Tibial nerve (tissue), 4 donors: ENCODE results near the gene VWA7. TPM values are rescaled to one million over a fixed set of nuclear protein-coding genes. Genes with fewer than 3 reads are reported as not detected.

ENCODE experiments used
- DNase-seq, 2 donors: peaks; one replicate each; pipeline ENCODE4 v3.0.0-alpha.2; 2019; ENCODE audit warnings: low spot score in 2 of 2
- H3K27ac ChIP-seq, 4 donors: fragments of 200-600 bp; sonication (generic) in 3 of 4; one replicate each; pipeline ENCODE4 v1.5.1; 2017 to 2019; ENCODE audit warnings: mild to moderate bottlenecking in 1 of 4
- H3K27me3 ChIP-seq, 2 donors: fragments of 200-600 bp; sonication (generic) in 1 of 2; one replicate each; pipeline versions ENCODE4 v1.5.1 to v1.6.0; 2017 to 2019
- H3K36me3 ChIP-seq, 3 donors: fragments of 200-600 bp; sonication (generic); one replicate each; pipeline ENCODE4 v1.5.1; 2018 to 2019
- H3K4me1 ChIP-seq, 4 donors: fragments of 200-600 bp; sonication (generic) in 3 of 4; one replicate each; pipeline ENCODE4 v1.5.1; 2017 to 2019
- H3K4me3 ChIP-seq, 4 donors: fragments of 200-600 bp; sonication (generic) in 3 of 4; one replicate each; pipeline ENCODE4 v1.5.1; 2017 to 2019; ENCODE audit warnings: mild to moderate bottlenecking in 1 of 4, moderate library complexity in 1 of 4
- H3K9me3 ChIP-seq, 4 donors: fragments of 200-600 bp; sonication (generic) in 3 of 4; one replicate each; pipeline ENCODE4 v1.5.1; 2017 to 2019
- EP300 ChIP-seq, 2 donors: sonication (generic); formaldehyde crosslinking; IDR thresholded peaks; one replicate each; pipeline ENCODE4 v1.6.1; 2017; ENCODE audit warnings: antibody characterized with exemption in 2 of 2, mild to moderate bottlenecking in 1 of 2
- POLR2A ChIP-seq, 2 donors: fragments of 450-650 bp; IDR thresholded peaks; one replicate each; pipeline ENCODE4 v1.6.1; 2017; ENCODE audit warnings: antibody characterized with exemption in 2 of 2, mild to moderate bottlenecking in 2 of 2, moderate library complexity in 2 of 2
- WGBS, 2 donors: methylation state at CpG; one replicate each; pipeline ENCODE4 v1.1.5; 2018; 5-methylcytosine and 5-hydroxymethylcytosine counted together
- total RNA-seq, 4 donors: library from RNA; depleted of rRNA; stranded (reverse); fragments of >200 nt; gene quantifications; one replicate each; pipeline ENCODE4 v1.1.0, GENCODE V29; 2016
- TF ChIP-seq, protein P1 (sequence below), 5 experiments: fragments of 200-600 bp in 3 of 5; fragments of 450-650 bp in 2 of 5; sonication (generic) in 3 of 5; IDR thresholded peaks; one replicate each; pipeline ENCODE4 v1.5.1; 2016 to 2019; ENCODE audit warnings: antibody characterized with exemption in 5 of 5, mild to moderate bottlenecking in 3 of 5, moderate library complexity in 2 of 5

Gene VWA7
- total RNA-seq, 4 donors from 2014 or later: 0.21 to 0.66 (median 0.35) TPM

DNA sequence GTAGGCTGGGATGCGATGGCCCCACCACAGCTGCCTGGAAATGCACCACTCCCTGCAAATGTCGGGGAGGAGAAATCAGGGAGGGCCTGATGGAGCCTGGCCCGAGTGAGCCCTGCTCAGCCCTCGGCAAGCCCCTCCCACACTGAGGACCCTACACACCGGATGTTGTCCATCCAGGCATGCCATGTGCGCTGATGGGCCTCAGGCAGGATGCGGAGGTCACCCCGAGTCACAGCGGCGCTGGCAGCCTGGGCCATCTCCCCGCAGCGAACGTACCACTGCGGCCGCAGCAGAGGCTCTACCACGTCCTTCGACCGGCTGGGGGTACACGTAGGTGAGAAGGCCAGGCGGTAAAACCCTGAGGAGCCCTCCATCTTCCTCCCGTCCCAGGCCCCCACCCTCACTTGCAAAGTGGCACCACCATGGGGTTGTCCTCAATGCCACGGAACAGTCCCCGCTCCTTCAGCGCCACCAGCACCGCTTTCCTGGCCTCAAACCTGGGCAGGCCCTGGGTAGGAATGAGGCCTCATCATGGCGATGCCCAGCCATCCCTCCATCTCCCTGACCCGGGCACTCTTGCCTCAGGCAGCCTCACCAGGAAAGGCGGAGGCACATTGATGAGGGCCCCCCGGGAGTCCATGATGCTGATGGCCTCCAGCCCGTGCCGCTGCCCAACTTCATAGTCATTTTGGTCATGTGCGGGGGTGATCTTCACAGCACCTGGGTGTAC is 5.2 kb upstream of the VWA7 start:
- H3K27ac ChIP-seq: no peak overlapping the region
- peaks cover 0 to 3% (median 2%) of the 10 kb centered on the region in 4 donors for H3K4me1 ChIP-seq
- H3K36me3 ChIP-seq: peaks cover 0 to 93% (median 29%) of the 10 kb centered on the region in 3 donors
- WGBS, 2 donors: 84 to 91% methylated on average over 29 to 31 of the region's 32 CpGs
- H3K4me3 ChIP-seq: no peak overlapping the region
- no peaks in the 10 kb centered on the region for H3K9me3 ChIP-seq
- no peaks in the 10 kb centered on the region for H3K27me3 ChIP-seq
- no peak for DNase-seq
- TF ChIP-seq POLR2A (IDR thresholded peaks at IDR 0.05) (no peak), EP300 (IDR thresholded peaks at IDR 0.05) (no peak)
- TF ChIP-seq, protein P1, sequence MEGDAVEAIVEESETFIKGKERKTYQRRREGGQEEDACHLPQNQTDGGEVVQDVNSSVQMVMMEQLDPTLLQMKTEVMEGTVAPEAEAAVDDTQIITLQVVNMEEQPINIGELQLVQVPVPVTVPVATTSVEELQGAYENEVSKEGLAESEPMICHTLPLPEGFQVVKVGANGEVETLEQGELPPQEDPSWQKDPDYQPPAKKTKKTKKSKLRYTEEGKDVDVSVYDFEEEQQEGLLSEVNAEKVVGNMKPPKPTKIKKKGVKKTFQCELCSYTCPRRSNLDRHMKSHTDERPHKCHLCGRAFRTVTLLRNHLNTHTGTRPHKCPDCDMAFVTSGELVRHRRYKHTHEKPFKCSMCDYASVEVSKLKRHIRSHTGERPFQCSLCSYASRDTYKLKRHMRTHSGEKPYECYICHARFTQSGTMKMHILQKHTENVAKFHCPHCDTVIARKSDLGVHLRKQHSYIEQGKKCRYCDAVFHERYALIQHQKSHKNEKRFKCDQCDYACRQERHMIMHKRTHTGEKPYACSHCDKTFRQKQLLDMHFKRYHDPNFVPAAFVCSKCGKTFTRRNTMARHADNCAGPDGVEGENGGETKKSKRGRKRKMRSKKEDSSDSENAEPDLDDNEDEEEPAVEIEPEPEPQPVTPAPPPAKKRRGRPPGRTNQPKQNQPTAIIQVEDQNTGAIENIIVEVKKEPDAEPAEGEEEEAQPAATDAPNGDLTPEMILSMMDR (IDR thresholded peaks at IDR 0.05): no peak

DNA sequence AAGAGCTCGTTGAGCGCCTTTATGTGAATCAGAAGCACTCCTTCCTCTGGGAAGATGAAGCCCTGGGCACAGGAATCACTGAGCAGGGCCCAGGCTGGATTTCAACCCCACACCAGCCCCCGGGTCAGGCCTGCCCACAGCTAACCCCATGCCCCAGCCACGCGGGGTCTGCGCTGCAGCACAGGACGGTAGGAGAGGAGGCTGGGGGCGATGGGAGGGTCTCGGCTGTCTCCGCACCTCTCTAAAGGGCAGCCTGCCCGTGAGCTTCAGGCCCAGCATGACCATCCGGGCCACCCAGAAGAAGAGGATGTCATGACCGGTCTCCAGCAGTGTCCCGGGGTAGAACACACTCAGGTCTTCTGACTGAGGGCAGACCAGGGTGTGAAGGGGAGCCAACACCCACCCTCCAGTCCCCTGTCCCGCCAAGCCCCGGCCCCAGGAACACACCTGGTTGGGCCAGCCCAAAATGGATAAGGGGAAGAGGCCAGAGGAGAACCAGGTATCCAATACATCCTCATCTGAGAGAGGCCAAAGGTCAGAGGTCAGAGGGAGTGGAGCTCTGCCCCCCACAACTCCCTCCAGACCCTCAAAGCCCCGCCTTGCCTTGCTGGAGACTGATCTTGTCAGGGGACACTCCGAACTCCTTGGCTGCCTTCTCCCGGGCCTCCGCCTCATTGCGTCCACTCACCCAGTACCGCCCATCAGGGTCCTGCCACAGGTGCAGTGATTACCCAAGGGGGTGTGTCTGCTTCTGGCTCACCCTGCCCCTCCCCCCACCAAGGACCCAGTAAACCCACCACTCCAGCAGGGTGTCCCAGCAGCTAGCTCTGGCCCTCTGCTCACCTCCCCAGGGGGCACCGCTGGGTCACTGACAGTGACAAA is 4.4 kb upstream of the VWA7 start:
- H3K36me3 ChIP-seq: peaks cover 0 to 89% (median 29%) of the 10 kb centered on the region in 3 donors
- H3K27ac ChIP-seq: no peak overlapping the region
- WGBS, 2 donors: 88 to 91% methylated on average over 15 to 16 of the region's 23 CpGs

DNA sequence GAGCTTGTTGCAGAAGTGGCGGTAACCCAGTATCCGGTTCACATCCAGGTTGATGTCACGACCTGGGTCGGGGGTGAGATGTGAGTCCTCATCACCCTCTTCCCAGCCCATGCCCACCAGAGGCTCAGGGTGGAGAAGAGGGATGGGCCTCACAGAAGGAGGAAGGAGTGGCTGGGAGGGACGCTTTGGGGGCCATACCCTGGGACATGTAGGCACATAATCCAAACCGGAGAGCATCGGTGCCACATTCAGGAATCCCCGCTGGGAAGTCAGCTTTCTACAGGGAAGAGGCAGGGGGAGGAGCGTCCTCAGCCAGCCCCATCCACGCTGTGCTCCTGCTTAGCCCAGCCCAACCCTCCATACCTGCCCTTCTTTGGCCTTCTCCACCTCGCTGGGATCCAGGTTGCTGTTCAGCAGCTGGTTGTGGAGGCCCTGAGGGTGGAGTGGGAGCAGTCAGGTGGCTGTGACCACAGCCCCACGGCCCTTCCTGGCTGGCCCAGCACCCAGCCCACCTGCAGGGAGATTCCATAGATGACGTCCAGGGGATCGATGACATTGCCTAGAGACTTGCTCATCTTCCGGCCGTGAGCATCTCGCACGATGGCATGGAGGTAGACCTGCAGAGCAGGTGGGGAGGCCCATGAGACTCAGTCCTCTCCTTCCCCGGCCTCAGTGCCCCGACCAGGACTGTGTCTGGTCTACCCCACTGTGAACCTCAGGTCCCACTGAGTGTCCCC is 3.5 kb upstream of the VWA7 start:
- no peak for DNase-seq
- no peak overlapping the region for H3K27ac ChIP-seq
- no peaks in the 10 kb centered on the region for H3K9me3 ChIP-seq
- WGBS, 2 donors: 87 to 93% methylated on average over 14 to 16 of the region's 20 CpGs
- no peaks in the 10 kb centered on the region for H3K27me3 ChIP-seq
- peaks cover 0 to 81% (median 28%) of the 10 kb centered on the region in 3 donors for H3K36me3 ChIP-seq
- H3K4me3 ChIP-seq: no peak overlapping the region
- H3K4me1 ChIP-seq: peaks cover 0 to 10% (median 9%) of the 10 kb centered on the region in 4 donors
- TF ChIP-seq, protein P1 (IDR thresholded peaks at IDR 0.05): no peak
- TF ChIP-seq EP300 (IDR thresholded peaks at IDR 0.05) (no peak), POLR2A (IDR thresholded peaks at IDR 0.05) (no peak)

More for the DNA sequence above, 4.4 kb upstream of the VWA7 start:
- TF ChIP-seq, protein P1 (IDR thresholded peaks at IDR 0.05): no peak
- no peak for TF ChIP-seq POLR2A (IDR thresholded peaks at IDR 0.05)
- TF ChIP-seq EP300 (IDR thresholded peaks at IDR 0.05): no peak
- H3K9me3 ChIP-seq: no peaks in the 10 kb centered on the region
- no peak overlapping the region for H3K4me3 ChIP-seq
- DNase-seq: no peak
- peaks cover 0 to 10% (median 9%) of the 10 kb centered on the region in 4 donors for H3K4me1 ChIP-seq
- no peaks in the 10 kb centered on the region for H3K27me3 ChIP-seq

DNA sequence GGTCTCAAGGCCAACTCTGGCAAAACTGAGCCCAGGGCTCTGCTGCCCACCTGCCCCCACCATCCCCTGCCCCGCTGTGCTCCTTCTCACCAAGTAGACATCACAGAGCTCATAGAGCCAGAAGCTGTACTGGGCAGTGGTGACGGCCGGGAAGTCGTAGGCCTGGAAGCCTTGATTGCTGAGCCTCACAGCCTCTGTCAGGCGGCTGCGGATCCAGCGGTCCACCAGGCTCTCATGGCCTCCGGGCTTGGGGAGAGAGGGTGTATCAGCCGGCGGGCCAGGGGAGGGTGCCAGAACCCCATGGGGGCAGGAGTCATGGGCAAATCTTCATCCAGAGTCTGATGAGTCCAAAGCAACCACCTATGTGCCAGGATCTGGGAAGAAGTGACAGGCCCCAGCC is 2.8 kb upstream of the VWA7 start:
- WGBS, 2 donors: 83 to 96% methylated on average over 9 to 10 of the region's 10 CpGs

More for the DNA sequence above, 2.8 kb upstream of the VWA7 start:
- DNase-seq: no peak
- Histone ChIP-seq H3K27me3 (no peaks in the 10 kb centered on the region), H3K4me3 (no peak overlapping the region), H3K36me3 (peaks cover 0 to 73% (median 23%) of the 10 kb centered on the region in 3 donors), H3K4me1 (peaks cover 0 to 10% (median 9%) of the 10 kb centered on the region in 4 donors), H3K27ac (no peak overlapping the region), H3K9me3 (no peaks in the 10 kb centered on the region)
- TF ChIP-seq, protein P1 (IDR thresholded peaks at IDR 0.05): no peak
- TF ChIP-seq POLR2A (IDR thresholded peaks at IDR 0.05) (no peak), EP300 (IDR thresholded peaks at IDR 0.05) (no peak)
